ENCODE results near the gene WASF3.

DNA sequence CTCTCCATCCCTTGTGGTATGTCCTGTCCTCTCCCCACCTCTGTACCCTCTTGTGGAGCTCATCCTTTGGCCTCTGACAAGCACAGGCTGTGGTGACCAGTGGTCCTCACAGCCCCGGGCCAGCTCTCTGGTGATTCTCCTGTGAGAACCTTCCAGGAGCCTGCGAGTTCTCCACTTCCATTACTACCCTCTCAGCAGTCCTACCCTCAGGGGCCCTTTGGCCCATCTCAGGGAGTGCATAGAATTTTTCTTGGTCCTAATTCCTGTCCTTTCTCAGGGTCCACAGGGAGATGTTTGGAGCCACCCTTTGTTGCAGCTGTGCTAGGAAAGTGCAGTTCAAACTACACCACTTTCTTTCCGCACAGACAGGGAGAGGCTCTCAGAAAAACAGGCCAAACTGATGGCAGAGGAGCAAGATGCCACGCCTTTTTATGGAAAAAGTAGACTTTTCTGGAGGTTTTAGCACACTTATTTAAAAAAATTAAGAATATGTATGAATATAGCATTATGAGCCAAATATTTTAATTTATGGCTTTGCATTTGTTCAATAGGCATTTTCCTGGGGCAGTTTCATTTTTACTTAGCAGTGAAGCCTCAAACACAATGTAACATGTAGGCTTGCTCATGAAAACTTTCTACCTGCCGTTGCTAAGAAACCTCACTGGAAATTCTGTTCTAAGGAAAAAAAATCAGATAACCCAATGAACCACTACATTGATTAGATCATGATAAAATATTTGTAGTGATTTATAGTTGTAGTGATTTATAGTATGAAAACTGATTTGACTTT lies 111.1 kb downstream of the WASF3 start:
- TF ChIP-seq POLR2AphosphoS5 (IDR thresholded peaks at IDR 0.05; ENCODE audit: low read depth), result no peak
- TF ChIP-seq ZNF114 (CRISPR knock-in tag; IDR thresholded peaks at IDR 0.05), result no peak
- TF ChIP-seq EZH2 (IDR thresholded peaks at IDR 0.05; ENCODE audit: low read depth, unreplicated experiment), result no peak
- TF ChIP-seq, protein P1, sequence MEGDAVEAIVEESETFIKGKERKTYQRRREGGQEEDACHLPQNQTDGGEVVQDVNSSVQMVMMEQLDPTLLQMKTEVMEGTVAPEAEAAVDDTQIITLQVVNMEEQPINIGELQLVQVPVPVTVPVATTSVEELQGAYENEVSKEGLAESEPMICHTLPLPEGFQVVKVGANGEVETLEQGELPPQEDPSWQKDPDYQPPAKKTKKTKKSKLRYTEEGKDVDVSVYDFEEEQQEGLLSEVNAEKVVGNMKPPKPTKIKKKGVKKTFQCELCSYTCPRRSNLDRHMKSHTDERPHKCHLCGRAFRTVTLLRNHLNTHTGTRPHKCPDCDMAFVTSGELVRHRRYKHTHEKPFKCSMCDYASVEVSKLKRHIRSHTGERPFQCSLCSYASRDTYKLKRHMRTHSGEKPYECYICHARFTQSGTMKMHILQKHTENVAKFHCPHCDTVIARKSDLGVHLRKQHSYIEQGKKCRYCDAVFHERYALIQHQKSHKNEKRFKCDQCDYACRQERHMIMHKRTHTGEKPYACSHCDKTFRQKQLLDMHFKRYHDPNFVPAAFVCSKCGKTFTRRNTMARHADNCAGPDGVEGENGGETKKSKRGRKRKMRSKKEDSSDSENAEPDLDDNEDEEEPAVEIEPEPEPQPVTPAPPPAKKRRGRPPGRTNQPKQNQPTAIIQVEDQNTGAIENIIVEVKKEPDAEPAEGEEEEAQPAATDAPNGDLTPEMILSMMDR (conservative IDR thresholded peaks at IDR 0.05; ENCODE audit: low read depth in 2 of 2), result no peak
- no peak for TF ChIP-seq EZH2phosphoT487 (IDR thresholded peaks at IDR 0.05; ENCODE audit: unreplicated experiment)

All from GM23338 (cell line).